B cell (primary cell): ENCODE measurements around the gene RNPEP. TPM values are rescaled to one million over a fixed set of nuclear protein-coding genes. Genes with fewer than 3 reads are reported as not detected.

Source experiments
- ATAC-seq: fragments of 200-7000 bp; cut with Tn5 transposase; one replicate; pipeline ENCODE4 v1.10.0; 2021; ENCODE audit warnings: low read depth, mild to moderate bottlenecking, moderate number of reproducible peaks, moderate library complexity
- CTCF ChIA-PET: fragments of 350-600 bp; sonication (Branson Sonifier 250); formaldehyde crosslinking; loops from one replicate; lab custom pipeline; 2021; ENCODE audit warnings: antibody characterized with exemption, inconsistent platforms; lab: Charles Lee
- POLR2A ChIA-PET: fragments of 350-600 bp; sonication (Branson Sonifier 250); formaldehyde crosslinking; loops from one replicate; lab custom pipeline; 2021; ENCODE audit warnings: antibody characterized with exemption; lab: Charles Lee
- DNase-seq: peaks from one replicate; pipeline ENCODE4 v3.0.0; 2013
- H2AFZ ChIP-seq: 2 replicates; pipeline ENCODE4 v1.6.1; 2012; ENCODE audit warnings: mild to moderate bottlenecking, low read depth, low read length; ENCODE audit not compliant: insufficient read depth, poor library complexity, severe bottlenecking
- H3K27ac ChIP-seq, 2 donors: 1 replicate in 1 of 2; 2 replicates in 1 of 2; pipeline ENCODE4 v1.5.1; 2012 to 2013; ENCODE audit warnings: low read length in 2 of 2, mild to moderate bottlenecking in 2 of 2, moderate library complexity in 1 of 2
- H3K27me3 ChIP-seq, 4 experiments: fragments of 200-600 bp in 1 of 4; sonication (generic) in 1 of 4; replicated peaks in 1 of 4; 1 replicate in 2 of 4; 2 replicates in 2 of 4; pipeline versions ENCODE4 v1.6.1 to v1.7.0; 2013 to 2016; ENCODE audit warnings: low read length in 3 of 4, mild to moderate bottlenecking in 2 of 4, mixed read lengths in 1 of 4, moderate library complexity in 1 of 4; ENCODE audit not compliant: insufficient read depth in 4 of 4, control insufficient read depth in 3 of 4; ENCODE audit errors: control extremely low read depth in 1 of 4
- H3K36me3 ChIP-seq, 2 experiments: replicated peaks in 1 of 2; 1 replicate in 1 of 2; 2 replicates in 1 of 2; pipeline versions ENCODE4 v1.6.1 to v1.7.1; 2013; ENCODE audit warnings: low read length in 1 of 2; ENCODE audit not compliant: insufficient read depth in 2 of 2, control insufficient read depth in 1 of 2; ENCODE audit errors: control extremely low read depth in 1 of 2, extremely low read depth in 1 of 2
- H3K4me1 ChIP-seq, 2 donors: fragments of 200-600 bp in 1 of 2; sonication (generic) in 1 of 2; 1 replicate in 1 of 2; 2 replicates in 1 of 2; pipeline versions ENCODE4 v1.5.1 to v1.6.1; 2013 to 2017; ENCODE audit warnings: low read length in 2 of 2; ENCODE audit not compliant: control insufficient read depth in 2 of 2, insufficient read depth in 2 of 2
- H3K4me2 ChIP-seq: replicated peaks from 2 replicates; pipeline ENCODE3; 2012; ENCODE audit warnings: mild to moderate bottlenecking, low read depth, low read length; ENCODE audit not compliant: poor library complexity, severe bottlenecking
- H3K4me3 ChIP-seq, 5 experiments: fragments of 200-600 bp in 1 of 5; sonication (generic) in 1 of 5; 1 replicate in 3 of 5; 2 replicates in 2 of 5; pipeline versions ENCODE4 v1.5.1 to v1.7.0; 2011 to 2016; ENCODE audit warnings: low read length in 4 of 5, mild to moderate bottlenecking in 4 of 5, low read depth in 2 of 5, control low read depth in 1 of 5, moderate library complexity in 1 of 5; ENCODE audit not compliant: insufficient read depth in 1 of 5; ENCODE audit errors: control extremely low read depth in 1 of 5, extremely low read depth in 1 of 5
- H3K79me2 ChIP-seq: fragments of 200-600 bp; sonication (generic); one replicate; pipeline ENCODE4 v1.6.0; 2016; ENCODE audit warnings: low read length; ENCODE audit not compliant: control insufficient read depth, insufficient read depth
- H3K9ac ChIP-seq: fragments of 200-600 bp; sonication (generic); 2 replicates; pipeline ENCODE4 v1.6.1; 2017; ENCODE audit warnings: mild to moderate bottlenecking, low read length, moderate library complexity
- H3K9me3 ChIP-seq, 3 donors: one replicate each; pipeline versions ENCODE4 v1.6.1 to v1.7.1; 2013; ENCODE audit warnings: low read length in 2 of 3; ENCODE audit not compliant: control insufficient read depth in 2 of 3, insufficient read depth in 1 of 3; ENCODE audit errors: control extremely low read depth in 1 of 3
- H4K20me1 ChIP-seq: 2 replicates; pipeline ENCODE4 v1.6.0; 2012; ENCODE audit warnings: mild to moderate bottlenecking, low read length; ENCODE audit not compliant: insufficient read depth, control insufficient read depth, poor library complexity, severe bottlenecking
- H3K27ac Mint-ChIP-seq: one replicate; pipeline ENCODE4 v1.8.0; 2021; ENCODE audit warnings: mixed read lengths
- H3K27me3 Mint-ChIP-seq: one replicate; pipeline ENCODE4 v1.8.0; 2021; ENCODE audit warnings: mixed read lengths
- H3K4me1 Mint-ChIP-seq: one replicate; pipeline ENCODE4 v1.8.0; 2021; ENCODE audit warnings: mixed read lengths
- H3K4me3 Mint-ChIP-seq: one replicate; pipeline ENCODE4 v1.8.0; 2021; ENCODE audit warnings: mixed read lengths
- H3K9me3 Mint-ChIP-seq: one replicate; pipeline ENCODE4 v1.8.0; 2022; ENCODE audit warnings: mixed read lengths; ENCODE audit not compliant: insufficient read depth
- EZH2 ChIP-seq: IDR thresholded peaks from 2 replicates; pipeline ENCODE4 v1.6.1; 2012; ENCODE audit warnings: borderline replicate concordance, low read depth, mild to moderate bottlenecking, moderate library complexity, low read length; ENCODE audit not compliant: insufficient read depth, poor library complexity, severe bottlenecking
- WGBS: methylation state at CpG from one replicate; pipeline ENCODE4 v1.1.5; 2013; ENCODE audit warnings: missing lambda C conversion rate; ENCODE audit not compliant: insufficient coverage; 5-methylcytosine and 5-hydroxymethylcytosine counted together
- intact Hi-C: fragments of 100-400 bp; cut with micrococcal nuclease; formaldehyde crosslinking; loops from one replicate; pipeline ENCODE4 v1.10.0; 2022
- polyA plus RNA-seq: library from polyadenylated mRNA; depleted of rRNA; stranded (reverse); fragments of >200 nt; gene quantifications from 2 replicates; pipeline ENCODE4 v1.2.3, GENCODE V29; 2012
- total RNA-seq, 2 donors: library from RNA; stranded (reverse); fragments of 120-200 nt in 1 of 2; gene quantifications; 1 replicate in 1 of 2; 2 replicates in 1 of 2; pipeline versions ENCODE4 v1.2.3 to v1.2.4, GENCODE V29; 2013 to 2022
- TF ChIP-seq, protein P1 (sequence below): fragments of 200-600 bp; IDR thresholded peaks from one replicate; pipeline ENCODE4 v1.8.0; 2022; ENCODE audit warnings: antibody characterized with exemption, mild to moderate bottlenecking

The RNPEP gene
- total and polyA plus RNA-seq, 2 donors (not counting 1 experiment from before 2014, with no cell fraction given) = 28.9 to 42.9 TPM

DNA sequence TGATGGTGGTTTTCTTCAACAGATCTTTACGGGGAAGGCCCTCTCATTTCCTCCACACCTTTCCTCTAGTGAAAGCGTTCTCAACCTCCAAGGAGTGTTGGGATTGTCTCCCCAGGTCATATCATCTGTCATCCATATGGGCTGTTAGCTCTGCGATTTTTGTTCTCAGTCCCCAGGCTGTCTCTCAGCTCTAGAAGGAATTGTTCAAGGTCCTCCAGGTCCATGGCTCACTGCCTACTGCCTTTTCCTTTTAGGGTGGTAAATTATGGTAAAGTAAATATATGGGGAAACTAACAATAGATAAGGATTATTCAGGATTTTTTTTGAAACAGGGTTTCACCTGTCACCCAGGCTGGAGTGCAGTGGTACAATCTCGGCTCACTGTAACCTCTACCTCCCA is 65.5 kb downstream of the RNPEP start:
- intact Hi-C loops = no loop called here
- ATAC-seq (no peak), DNase-seq (no peak)
- CTCF ChIA-PET = no interaction called here
- Mint-ChIP-seq H3K9me3 (no peaks in the 10 kb centered on the region), H3K27ac (no peak overlapping the region), H3K4me3 (no peak overlapping the region), H3K4me1 (no peaks in the 10 kb centered on the region), H3K27me3 (peaks cover 13% of the 10 kb centered on the region)
- Histone ChIP-seq H2AFZ (no peak overlapping the region), H3K4me1 (no peaks in the 10 kb centered on the region), H3K27ac (no peak overlapping the region), H3K9ac (no peak overlapping the region), H3K27me3 (peaks cover 0 to 3% (median 0%) of the 10 kb centered on the region in 4 experiments), H3K4me3 (no peak overlapping the region), H3K36me3 (no peaks in the 10 kb centered on the region), H3K79me2 (no peaks in the 10 kb centered on the region), H4K20me1 (no peaks in the 10 kb centered on the region), H3K9me3 (no peaks in the 10 kb centered on the region), H3K4me2 (no peak overlapping the region)
- TF ChIP-seq, protein P1, sequence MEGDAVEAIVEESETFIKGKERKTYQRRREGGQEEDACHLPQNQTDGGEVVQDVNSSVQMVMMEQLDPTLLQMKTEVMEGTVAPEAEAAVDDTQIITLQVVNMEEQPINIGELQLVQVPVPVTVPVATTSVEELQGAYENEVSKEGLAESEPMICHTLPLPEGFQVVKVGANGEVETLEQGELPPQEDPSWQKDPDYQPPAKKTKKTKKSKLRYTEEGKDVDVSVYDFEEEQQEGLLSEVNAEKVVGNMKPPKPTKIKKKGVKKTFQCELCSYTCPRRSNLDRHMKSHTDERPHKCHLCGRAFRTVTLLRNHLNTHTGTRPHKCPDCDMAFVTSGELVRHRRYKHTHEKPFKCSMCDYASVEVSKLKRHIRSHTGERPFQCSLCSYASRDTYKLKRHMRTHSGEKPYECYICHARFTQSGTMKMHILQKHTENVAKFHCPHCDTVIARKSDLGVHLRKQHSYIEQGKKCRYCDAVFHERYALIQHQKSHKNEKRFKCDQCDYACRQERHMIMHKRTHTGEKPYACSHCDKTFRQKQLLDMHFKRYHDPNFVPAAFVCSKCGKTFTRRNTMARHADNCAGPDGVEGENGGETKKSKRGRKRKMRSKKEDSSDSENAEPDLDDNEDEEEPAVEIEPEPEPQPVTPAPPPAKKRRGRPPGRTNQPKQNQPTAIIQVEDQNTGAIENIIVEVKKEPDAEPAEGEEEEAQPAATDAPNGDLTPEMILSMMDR = no peak
- no peak for TF ChIP-seq EZH2
- POLR2A ChIA-PET = no interaction called here
- WGBS = 100% methylated on average over 1 of the region's 4 CpGs

DNA sequence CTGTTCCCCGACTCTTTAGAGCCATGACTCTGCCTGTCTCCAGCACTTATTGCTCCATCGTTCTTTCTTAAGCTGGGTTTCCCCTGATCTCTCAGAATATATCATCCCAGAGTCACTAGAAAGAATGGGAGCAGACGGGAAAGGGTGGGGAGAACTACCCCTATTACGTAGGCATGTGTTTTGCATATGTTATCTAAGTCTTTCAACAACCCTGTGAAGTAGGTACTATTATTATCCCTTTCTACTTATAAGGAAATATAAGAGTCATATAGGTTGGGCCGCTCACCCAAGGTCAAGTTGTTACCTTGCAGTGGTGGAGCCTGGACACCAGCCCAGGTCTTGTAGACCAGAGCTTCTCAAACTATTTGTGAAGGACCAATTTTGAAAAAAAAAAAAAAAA is 66.7 kb downstream of the RNPEP start:
- H3K79me2 ChIP-seq = no peaks in the 10 kb centered on the region
- no peak overlapping the region for H2AFZ ChIP-seq
- ChIA-PET CTCF (interaction anchor here (0.7 kb wide), 1 partner anchor 248 kb away, joined by 3 read pairs; no protein-coding TSS in a partner anchor), POLR2A (no interaction called here)
- no peak overlapping the region for H3K4me3 ChIP-seq
- H3K27ac ChIP-seq = no peak overlapping the region
- H4K20me1 ChIP-seq = no peaks in the 10 kb centered on the region
- no peak overlapping the region for H3K4me3 Mint-ChIP-seq
- no peaks in the 10 kb centered on the region for H3K9me3 Mint-ChIP-seq
- peaks cover 10% of the 10 kb centered on the region for H3K27me3 Mint-ChIP-seq
- H3K9ac ChIP-seq = no peak overlapping the region
- WGBS = no CpG with 5 or more reads among the region's 5 CpGs
- TF ChIP-seq EZH2 = no peak
- TF ChIP-seq, protein P1 = no peak
- ATAC-seq (no peak), DNase-seq (no peak)
- H3K4me2 ChIP-seq = no peak overlapping the region
- H3K36me3 ChIP-seq = no peaks in the 10 kb centered on the region
- H3K9me3 ChIP-seq = no peaks in the 10 kb centered on the region
- intact Hi-C loops = no loop called here
- no peaks in the 10 kb centered on the region for H3K4me1 Mint-ChIP-seq
- H3K27ac Mint-ChIP-seq = no peak overlapping the region
- H3K4me1 ChIP-seq = no peaks in the 10 kb centered on the region
- H3K27me3 ChIP-seq = peaks cover 0 to 3% (median 0%) of the 10 kb centered on the region in 4 experiments
